AG10803 (cell line): ENCODE measurements around the gene NEDD4L.

Experiments used
- DNase-seq: peaks from one replicate; pipeline ENCODE4 v3.0.0; 2010; ENCODE audit warnings: low read depth
- H3K4me3 ChIP-seq: 2 replicates; pipeline ENCODE4 v1.5.1; 2011; ENCODE audit warnings: mild to moderate bottlenecking, low read length, control low read depth
- CTCF ChIP-seq: conservative IDR thresholded peaks from 2 replicates; pipeline ENCODE4 v1.5.1; 2011; ENCODE audit warnings: mild to moderate bottlenecking, low read length, control low read depth, inconsistent platforms

Gene NEDD4L

GRCh38 chr18:58052960-58053359 lies 8.9 kb downstream of the NEDD4L start:
- H3K4me3 ChIP-seq = no peak overlapping the region
- TF ChIP-seq CTCF = no peak
- no peak for DNase-seq

- H3K4me3 ChIP-seq = no peak overlapping the region
- TF ChIP-seq CTCF = no peak
- peak; percentile 38 for DNase-seq
Measured at GRCh38 chr18:58054041-58054781, 10.2 kb downstream of the NEDD4L start.

- DNase-seq = no peak
- H3K4me3 ChIP-seq = no peak overlapping the region
- TF ChIP-seq CTCF = no peak
Measured at GRCh38 chr18:58055890-58056558, 12.0 kb downstream of the NEDD4L start.

GRCh38 chr18:58056852-58057251 lies 12.8 kb downstream of the NEDD4L start:
- DNase-seq = no peak
- no peak overlapping the region for H3K4me3 ChIP-seq
- TF ChIP-seq CTCF = no peak

GRCh38 chr18:58057291-58057965 lies 13.4 kb downstream of the NEDD4L start:
- no peak overlapping the region for H3K4me3 ChIP-seq
- TF ChIP-seq CTCF = no peak
- DNase-seq = no peak

GRCh38 chr18:58058720-58059119 lies 14.7 kb downstream of the NEDD4L start:
- no peak for TF ChIP-seq CTCF
- DNase-seq = no peak
- no peak overlapping the region for H3K4me3 ChIP-seq
